AG08396 (cell line): ENCODE measurements around the gene CTXN1.

ENCODE experiments used
- DNase-seq: peaks from one replicate; pipeline ENCODE4 v3.0.0; 2012; ENCODE audit warnings: low spot score, mixed read lengths

The CTXN1 gene

GRCh38 chr19:7914099-7914498 lies 11.8 kb downstream of the CTXN1 start:
- no peak for DNase-seq

DNA sequence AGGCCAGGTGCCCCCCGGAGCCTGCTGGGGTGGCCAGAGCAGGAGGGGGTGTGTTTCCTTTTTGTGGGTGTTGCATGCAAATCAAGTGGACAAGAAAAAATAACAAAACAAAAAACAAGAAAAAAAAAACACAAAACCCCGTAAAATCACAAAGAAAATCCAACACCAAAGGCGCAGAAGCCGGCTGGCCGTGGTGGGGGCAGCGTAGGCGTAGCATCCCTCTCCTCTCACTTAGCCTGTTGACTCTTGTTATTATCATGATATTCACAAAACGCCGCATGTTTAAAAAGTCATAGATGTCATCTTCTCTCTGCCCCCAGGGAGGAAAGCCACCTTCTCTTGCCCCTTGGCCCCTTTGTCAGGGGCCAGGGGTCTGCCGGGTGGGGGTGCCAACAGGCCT lies 12.3 kb downstream of the CTXN1 start:
- DNase-seq, result no peak

- no peak for DNase-seq
Measured at GRCh38 chr19:7912697-7913564, 13.0 kb downstream of the CTXN1 start.

DNA sequence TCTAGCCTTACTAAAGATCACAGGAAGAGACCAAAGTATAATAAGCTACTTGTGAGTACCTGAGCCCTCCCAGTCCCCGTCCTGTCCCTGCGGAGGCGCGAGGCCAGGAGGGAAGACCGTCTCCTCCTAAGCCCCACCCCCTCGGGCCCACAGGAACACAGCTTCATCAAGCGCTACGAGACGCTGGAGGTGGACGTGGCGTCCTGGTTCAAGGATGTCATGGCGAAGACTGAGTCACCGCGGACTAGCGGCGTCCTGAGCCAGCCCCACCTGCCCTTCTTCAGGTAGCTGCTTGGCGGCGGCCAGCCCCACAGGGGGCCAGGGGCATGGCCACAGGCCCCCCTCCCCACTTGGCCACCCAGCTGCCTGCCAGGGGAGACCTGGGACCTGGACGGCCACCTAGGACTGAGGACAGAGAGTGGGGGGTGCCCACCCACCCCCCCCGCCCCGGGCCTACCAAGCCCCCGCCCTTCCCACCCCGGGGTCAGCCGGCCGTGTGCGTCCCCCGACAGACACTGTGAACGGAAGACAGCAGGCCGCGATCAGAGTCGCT lies 13.7 kb downstream of the CTXN1 start:
- no peak for DNase-seq

DNA sequence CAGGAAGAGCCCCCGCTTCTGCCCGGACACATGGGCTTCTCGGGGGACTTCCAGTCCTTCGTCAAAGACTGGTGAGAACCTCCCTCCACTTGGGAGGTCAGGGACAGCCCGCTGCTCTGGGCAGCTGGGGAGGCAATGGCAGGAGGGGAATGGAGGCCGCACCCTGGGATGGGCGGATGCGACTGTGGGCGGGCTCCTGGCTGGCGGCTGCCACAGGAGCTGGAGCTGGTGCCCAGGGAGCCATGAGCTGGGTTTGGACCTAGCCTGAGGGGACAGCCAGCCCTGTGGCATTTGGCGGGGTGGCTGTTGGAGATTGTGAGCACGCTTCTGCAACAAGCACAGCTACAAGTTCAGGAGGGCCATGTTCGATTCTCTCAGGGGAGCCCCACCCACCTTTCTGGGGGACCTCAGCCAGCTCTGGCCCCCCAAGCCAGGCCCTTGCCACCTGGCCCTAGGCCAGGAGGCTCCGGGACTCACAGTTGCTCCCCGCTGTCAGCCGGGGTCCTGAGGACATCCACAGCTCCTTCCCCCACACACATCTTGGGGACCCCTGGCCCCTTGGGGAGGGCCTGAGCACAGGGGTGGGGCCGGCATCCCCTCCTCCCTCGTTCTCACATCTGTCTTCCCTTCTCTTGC lies 14.3 kb downstream of the CTXN1 start:
- no peak for DNase-seq

DNA sequence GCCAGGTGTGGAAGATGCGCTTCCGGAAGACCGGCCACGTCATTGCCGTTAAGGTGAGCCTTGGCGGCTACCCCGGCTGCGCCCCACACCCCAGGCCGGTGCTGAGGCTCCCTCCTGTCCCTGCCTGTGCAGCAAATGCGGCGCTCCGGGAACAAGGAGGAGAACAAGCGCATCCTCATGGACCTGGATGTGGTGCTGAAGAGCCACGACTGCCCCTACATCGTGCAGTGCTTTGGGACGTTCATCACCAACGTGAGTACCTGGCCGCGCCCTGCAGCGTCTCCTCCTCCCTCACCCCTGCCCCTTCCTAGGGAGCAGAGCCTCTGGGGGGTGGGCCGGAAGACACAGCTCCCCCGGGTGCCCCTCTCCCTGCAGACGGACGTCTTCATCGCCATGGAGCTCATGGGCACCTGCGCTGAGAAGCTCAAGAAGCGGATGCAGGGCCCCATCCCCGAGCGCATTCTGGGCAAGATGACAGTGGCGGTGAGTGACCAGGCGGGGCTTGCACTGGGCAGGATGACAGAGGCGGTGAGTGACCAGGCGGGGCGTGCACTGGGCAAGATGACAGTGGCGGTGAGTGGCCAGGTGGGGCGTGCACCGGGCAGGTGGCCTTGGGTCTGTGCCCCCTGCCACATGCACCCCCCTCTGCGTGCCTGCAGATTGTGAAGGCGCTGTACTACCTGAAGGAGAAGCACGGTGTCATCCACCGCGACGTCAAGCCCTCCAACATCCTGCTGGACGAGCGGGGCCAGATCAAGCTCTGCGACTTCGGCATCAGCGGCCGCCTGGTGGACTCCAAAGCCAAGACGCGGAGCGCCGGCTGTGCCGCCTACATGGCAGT lies 15.4 kb downstream of the CTXN1 start:
- DNase-seq, result no peak

- no peak for DNase-seq
Measured at GRCh38 chr19:7909471-7910067, 16.4 kb downstream of the CTXN1 start.

- DNase-seq, result no peak
Measured at GRCh38 chr19:7908742-7909461, 17.0 kb downstream of the CTXN1 start.

DNA sequence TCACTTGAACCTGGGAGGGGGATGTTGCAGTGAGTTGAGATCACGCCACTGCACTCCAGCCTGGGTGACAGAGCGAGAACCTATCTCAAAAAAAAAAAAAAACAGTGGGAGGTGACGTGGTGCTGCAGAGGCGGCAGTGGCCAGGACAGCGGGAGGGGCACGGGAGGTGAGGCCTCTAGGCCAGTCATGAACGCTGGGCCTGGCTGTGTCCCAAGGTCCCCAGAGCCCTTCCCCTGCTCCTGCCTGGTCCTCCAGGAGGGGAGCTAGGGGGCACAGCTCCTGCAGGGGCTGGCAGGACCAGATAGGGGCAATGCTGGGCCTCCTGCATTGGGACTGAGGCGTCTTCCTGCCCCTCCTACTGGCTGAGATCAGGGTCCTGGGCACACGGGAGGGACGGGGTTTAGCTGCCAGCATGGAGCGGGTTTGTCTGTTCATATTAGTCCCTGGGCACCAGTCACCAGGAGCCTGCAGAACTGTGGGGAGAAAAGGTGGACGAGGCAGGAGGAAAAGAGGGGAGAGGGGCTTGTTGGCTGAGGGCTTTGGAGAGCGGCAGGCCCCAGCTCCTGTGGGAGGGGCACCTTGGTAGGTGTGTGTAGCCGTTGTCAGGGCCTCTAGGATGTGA lies 17.7 kb downstream of the CTXN1 start:
- no peak for DNase-seq

DNA sequence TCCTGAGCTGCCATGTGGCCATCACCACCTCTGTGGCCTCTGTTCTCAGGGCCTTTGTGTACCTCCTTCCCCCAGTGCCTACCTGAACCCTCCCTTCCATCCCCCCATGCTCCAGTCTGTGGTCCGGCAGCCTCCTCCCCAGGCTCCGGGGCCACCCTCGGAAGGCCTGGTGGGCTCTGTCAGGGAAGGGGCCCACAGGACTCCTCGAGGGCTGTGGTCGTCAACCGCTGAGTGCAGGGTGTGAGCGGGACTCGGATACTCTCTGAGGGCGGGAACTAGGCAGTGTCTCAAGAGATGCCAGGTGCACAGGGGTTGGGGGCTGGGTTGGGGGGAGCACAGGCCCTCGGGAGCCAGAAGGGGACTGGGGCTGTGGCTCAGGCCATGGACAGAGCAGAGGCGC lies 18.4 kb downstream of the CTXN1 start:
- no peak for DNase-seq

- DNase-seq, result no peak
Measured at GRCh38 chr19:7907122-7907521, 18.8 kb downstream of the CTXN1 start.

DNA sequence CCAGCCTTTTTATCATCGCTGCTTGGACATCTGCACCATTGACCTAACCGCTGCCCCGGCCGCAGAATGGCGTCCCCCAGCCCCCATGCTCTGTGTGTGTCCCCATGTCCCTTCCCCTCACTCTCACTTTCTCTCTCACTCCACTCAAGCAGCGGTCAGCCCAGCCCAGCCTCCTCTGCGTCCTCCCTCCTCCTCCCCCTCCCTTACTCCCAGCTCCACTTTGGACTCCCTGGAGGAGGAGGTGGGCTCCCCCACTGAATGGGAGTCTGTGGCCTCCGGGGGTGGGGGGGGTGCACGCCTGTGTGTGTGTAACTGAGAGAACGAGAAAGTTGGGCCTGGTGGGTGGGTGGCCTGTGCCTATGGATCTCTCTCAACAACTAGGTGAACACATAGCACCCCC lies 20.1 kb downstream of the CTXN1 start:
- DNase-seq, result no peak

GRCh38 chr19:7905268-7905667 lies 20.7 kb downstream of the CTXN1 start:
- no peak for DNase-seq

DNA sequence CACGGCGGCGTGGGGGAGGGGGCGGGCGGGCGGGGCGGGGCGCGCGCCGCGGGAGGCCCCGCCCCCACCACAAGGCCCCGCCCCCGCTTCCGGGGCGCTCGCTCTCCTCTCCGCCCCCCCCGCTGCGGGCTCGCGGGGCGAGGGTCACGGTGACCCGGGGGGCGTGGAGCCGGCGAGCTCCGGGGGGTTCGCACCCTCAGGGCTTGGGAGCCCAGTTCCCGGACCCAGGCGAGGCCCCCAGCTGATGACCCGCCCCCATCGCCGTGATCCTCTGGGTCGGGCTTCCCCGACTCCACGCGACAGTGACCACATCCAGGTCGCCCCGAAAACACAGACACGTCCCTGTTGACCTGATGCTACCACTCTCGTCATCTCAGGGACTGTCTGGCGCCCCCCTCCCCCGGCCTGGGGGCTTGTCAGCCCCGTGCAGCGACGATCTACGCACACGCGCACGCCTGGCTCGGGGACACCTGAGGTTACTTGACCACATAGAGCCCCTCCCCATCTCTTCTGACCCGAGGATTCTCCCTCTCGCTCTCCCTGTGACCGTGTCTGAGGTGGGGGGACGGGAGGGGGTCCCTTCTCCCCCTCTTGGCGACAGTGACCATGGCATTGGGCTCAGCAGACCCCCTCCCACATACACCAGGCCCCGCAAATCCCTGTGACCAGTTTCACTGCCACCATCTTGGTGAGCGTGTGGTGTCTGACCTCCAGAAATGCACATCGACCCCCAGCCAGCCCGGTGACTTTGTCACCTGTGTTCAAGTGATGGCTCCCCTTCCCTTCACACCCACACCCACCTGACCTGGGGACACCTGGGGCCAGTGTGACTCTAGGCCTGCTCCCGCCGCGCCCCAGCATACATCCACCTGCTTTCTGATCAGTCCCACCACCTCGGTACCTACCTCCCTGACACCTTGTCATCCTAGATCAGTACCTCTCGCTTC lies 21.6 kb downstream of the CTXN1 start:
- DNase-seq, result peak; percentile 79

DNA sequence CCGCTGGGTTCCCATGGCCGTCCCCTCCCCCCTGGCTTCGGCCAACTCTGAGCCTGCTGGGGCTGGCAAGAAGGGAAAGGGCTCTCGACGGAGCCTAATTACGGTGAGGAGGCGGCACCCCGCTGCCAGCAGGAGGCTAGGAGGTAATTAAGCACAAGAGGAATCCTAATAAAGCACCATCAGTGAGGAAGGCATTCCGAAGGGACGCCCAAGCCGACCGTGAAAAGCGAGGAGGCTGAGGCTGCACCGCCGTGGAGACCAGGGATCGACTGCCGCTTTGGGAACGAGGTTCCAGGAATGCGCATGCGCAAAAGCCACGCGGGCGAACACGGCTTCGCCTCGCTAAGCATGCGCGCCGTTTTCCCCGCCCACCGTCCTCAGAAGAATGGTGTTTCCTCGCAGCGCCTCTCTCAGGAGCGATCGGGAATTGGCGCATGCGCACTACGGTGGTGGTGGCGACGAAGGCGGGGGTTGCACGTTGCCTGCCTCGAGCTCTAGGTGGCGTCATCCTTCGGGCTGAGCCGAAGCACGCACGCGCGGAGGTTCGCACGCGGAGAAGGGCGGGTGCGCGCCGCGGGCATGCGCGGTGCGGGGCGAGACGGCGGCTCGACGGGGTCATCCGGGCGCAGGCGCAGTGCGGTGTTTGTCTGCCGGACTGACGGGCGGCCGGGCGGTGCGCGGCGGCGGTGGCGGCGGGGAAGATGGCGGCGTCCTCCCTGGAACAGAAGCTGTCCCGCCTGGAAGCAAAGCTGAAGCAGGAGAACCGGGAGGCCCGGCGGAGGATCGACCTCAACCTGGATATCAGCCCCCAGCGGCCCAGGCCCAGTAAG lies 22.5 kb downstream of the CTXN1 start, which contains the start of gene MAP2K7:
Gene MAP2K7, plus strand, starts transcription at position 634 of the 830 bp plus-strand sequence. Its CDS starts 68 bp downstream, at position 702.
- peak; percentile 100 for DNase-seq

DNA sequence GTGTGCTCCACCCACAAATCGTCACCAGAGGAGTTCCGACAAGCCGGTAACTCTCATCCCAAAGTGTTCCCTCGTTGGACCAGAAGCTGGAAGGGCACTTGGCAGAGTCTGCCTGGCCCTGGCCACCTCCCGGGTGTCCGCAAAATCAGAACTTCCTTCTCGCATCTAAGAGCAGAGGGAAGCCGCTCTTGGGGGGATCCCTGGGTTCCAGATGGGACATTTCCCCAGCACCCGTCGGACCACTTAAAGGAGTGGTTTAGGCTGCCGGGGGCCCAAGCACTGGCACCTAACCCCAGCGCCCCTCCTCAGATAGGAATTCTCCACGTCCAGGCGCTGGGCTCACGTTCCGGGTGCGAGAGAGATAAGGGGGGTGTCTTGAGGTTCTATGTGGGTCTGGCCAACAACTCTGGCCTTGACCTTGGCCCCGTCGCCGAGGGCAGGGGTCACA lies 23.1 kb downstream of the CTXN1 start:
- DNase-seq, result no peak

DNA sequence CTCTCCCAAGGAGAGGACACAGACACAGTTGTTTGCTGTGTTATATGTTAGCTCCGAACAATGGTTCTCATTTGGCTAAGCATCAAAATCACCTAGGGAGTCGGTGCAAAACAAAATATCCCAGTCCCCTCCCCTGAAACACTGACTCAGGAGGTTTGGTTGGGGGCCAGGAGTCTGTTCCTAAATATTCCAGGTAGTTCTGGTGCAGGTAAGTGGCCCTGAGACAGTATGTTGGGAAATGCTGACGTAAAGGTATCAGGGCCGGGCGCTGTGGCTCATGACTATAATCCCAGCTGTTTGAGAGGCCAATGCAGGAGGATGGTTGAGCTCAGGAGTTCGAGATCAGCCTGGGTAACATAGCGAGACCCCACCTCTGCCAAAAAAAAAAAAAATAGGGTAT lies 24.6 kb downstream of the CTXN1 start:
- no peak for DNase-seq

DNA sequence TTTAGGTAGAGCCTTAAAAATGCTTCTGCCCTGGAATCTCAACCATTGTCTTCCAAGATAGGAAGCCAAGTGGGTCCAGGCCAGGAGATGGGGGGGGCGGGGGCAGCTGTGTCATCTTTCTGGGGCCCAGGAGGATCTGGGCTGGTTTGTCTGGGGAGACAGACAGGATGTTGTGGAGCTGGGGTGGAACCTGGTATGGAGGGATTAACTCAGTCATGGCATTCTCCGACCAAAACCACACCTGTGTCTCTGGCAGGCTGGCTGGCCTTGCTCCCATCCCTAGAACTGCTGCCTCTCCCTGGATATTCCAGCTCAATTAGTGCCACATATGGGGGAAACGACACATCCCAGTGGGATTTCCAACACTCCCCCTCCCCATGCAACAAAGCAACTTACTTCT lies 25.0 kb downstream of the CTXN1 start:
- DNase-seq, result no peak
